Measurements from ENCODE around the gene SDF4.

DNA sequence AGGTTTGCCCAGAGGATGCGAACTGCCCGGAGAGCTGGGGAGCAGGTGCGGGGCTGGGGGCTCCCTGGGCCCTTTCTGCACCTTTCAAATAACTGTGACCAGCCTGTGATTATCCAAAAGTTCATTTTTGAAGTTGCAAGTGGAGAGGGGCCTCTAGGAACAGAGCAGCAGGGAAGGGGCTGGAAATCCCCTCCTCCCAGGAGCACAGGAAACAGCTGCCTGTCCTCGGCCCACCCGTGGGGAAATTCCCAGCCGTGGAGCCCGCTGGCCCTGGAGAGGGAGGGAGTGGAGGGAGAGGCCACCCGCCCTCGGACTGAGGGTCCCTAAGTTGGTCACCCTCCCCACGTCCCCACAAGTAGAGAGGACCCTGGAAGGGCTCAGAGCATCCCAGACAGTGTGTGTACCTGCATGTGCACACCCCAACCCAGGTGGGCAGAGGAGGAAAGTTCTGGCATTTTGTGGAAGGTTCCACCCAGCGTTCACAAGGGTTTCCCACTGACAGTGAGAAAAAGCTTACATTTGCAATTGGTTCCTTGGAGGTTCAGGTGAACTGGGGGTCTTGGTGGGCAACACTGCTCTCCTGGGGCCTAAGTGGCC lies 16.6 kb downstream of the SDF4 start:
- TF ChIP-seq, protein P1, sequence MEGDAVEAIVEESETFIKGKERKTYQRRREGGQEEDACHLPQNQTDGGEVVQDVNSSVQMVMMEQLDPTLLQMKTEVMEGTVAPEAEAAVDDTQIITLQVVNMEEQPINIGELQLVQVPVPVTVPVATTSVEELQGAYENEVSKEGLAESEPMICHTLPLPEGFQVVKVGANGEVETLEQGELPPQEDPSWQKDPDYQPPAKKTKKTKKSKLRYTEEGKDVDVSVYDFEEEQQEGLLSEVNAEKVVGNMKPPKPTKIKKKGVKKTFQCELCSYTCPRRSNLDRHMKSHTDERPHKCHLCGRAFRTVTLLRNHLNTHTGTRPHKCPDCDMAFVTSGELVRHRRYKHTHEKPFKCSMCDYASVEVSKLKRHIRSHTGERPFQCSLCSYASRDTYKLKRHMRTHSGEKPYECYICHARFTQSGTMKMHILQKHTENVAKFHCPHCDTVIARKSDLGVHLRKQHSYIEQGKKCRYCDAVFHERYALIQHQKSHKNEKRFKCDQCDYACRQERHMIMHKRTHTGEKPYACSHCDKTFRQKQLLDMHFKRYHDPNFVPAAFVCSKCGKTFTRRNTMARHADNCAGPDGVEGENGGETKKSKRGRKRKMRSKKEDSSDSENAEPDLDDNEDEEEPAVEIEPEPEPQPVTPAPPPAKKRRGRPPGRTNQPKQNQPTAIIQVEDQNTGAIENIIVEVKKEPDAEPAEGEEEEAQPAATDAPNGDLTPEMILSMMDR (IDR thresholded peaks at IDR 0.05; ENCODE audit: low read depth, low read length), result no peak
- no peak for TF ChIP-seq EZH2phosphoT487 (IDR thresholded peaks at IDR 0.05; ENCODE audit: low read depth)

Measured in OCI-LY3 (cell line).